ENCODE measurements around the gene CYP46A1. TPM values are rescaled to one million over a fixed set of nuclear protein-coding genes. Genes with fewer than 3 reads are reported as not detected.

CYP46A1 gene
- total RNA-seq, 4 donors from 2014 or later, result 0.94 to 2.4 (median 0.95) TPM

DNA sequence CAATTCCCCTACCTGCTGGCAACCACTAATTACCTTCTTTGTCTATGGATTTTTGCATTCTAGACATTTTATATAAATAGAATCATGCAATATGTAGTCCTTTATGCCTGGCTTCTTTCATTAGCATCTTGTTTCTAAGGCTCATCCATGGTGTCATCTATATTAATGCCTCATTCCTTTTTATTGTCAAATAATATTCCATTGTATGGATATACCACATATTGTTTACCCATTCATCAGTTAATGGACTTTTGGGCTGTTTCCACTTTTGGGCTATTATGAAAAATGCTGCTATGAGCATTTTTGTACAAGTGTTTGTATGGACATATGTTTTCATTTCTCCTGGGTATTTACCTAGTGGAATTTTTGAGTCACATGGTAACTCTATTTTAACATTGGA, 18.0 kb downstream of the CYP46A1 start:
- DNase-seq (ENCODE audit: low spot score) (no peak), ATAC-seq (ENCODE audit: low FRiP score) (no peak)
- TF ChIP-seq, protein P1, sequence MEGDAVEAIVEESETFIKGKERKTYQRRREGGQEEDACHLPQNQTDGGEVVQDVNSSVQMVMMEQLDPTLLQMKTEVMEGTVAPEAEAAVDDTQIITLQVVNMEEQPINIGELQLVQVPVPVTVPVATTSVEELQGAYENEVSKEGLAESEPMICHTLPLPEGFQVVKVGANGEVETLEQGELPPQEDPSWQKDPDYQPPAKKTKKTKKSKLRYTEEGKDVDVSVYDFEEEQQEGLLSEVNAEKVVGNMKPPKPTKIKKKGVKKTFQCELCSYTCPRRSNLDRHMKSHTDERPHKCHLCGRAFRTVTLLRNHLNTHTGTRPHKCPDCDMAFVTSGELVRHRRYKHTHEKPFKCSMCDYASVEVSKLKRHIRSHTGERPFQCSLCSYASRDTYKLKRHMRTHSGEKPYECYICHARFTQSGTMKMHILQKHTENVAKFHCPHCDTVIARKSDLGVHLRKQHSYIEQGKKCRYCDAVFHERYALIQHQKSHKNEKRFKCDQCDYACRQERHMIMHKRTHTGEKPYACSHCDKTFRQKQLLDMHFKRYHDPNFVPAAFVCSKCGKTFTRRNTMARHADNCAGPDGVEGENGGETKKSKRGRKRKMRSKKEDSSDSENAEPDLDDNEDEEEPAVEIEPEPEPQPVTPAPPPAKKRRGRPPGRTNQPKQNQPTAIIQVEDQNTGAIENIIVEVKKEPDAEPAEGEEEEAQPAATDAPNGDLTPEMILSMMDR (IDR thresholded peaks at IDR 0.05), result no peak

DNA sequence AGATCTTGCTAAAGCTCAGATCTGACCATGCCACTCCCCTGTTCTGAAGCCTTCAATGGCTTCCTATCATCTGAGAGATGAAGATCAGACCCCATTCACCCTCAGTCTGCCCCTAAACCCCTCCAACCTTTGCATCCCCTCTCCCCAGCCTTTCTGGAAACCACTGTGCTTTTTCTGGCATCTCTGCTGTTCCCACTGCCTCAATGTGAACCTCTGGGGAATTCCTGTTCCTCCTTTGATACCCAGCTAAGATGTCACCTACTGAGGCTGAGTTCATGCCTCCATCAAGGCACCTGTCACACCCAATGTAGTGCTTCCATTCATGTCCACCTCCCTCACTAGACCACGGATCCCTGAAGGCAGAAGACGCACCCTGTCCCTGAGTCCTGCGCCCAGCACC, 19.3 kb downstream of the CYP46A1 start:
- TF ChIP-seq, protein P1 (IDR thresholded peaks at IDR 0.05), result no peak
- DNase-seq (ENCODE audit: low spot score), result no peak
- no peak for ATAC-seq (ENCODE audit: low FRiP score)

DNA sequence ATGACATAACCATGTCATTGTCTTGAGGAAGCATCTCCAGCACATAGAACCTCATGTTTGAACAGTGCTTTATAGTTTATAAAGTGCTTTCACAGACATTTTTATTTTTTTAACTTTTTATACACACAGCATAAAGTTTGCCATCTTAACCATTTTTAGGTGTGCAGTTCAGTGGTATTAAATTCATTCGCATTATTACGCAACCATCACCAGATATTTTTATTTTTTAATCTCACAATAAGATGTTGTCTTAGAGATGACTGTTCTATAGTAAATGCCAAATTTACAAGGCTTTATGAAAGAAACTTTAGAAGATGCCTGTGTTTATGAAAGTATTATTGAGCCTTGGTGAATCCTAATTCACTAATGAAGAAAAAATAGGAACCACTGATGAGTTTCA, 19.9 kb downstream of the CYP46A1 start:
- ATAC-seq (ENCODE audit: low FRiP score), result no peak
- no peak for DNase-seq (ENCODE audit: low spot score)
- TF ChIP-seq, protein P1 (IDR thresholded peaks at IDR 0.05), result no peak

DNA sequence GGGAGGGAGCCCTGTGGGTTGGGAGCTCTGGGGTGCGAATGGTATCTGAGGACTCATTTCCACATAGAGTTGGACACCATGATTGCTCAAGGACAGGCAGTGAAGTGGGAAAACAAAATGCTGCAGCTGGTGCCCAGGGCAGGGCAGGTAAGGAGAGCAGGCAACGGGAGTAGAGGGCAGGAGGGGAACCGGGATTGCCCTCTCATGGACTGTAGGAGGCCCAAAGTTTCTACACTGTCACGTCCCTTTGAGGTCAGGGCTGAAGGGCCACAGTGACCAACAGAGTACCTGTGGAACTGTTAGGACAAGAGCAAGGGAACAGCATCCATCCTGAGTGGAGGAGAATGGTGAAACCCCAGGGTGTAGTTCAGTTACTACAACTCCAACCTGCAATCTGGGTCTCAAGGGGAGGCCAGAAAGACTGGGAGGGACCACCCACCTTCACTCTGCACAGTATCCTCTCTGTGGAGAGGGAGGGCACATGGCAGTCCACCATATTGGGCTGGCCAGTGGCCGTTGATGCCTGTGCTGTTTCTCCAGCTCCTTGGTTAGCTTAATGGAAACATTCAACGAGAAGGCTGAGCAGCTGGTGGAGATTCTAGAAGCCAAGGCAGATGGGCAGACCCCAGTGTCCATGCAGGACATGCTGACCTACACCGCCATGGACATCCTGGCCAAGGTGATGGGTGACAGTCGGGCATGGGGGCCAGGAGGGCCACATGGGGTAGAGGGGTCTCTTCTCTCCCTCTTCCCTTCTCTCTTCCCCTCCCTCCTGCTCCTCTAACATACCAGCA, 22.2 kb downstream of the CYP46A1 start:
- DNase-seq (ENCODE audit: low spot score), result no peak
- no peak for ATAC-seq (ENCODE audit: low FRiP score)

DNA sequence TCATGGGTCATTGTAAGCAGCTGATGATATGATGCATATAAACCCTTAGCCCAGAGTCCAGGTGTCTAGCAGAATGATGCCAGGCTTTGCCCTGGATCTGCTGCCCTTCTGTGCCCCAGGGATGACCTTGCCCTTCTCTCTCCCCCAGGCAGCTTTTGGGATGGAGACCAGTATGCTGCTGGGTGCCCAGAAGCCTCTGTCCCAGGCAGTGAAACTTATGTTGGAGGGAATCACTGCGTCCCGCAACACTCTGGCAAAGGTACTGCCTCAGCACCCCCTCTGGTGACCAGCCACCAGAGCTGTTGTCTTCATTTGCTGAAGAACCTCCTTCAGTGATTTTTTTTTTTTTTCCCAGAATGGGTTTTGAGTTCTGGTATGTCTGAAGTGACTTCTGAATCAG, 23.3 kb downstream of the CYP46A1 start:
- DNase-seq (ENCODE audit: low spot score) (no peak), ATAC-seq (ENCODE audit: low FRiP score) (no peak)
- TF ChIP-seq, protein P1 (IDR thresholded peaks at IDR 0.05), result no peak

More for the DNA sequence above, 22.2 kb downstream of the CYP46A1 start:
- TF ChIP-seq, protein P1 (IDR thresholded peaks at IDR 0.05), result no peak

DNA sequence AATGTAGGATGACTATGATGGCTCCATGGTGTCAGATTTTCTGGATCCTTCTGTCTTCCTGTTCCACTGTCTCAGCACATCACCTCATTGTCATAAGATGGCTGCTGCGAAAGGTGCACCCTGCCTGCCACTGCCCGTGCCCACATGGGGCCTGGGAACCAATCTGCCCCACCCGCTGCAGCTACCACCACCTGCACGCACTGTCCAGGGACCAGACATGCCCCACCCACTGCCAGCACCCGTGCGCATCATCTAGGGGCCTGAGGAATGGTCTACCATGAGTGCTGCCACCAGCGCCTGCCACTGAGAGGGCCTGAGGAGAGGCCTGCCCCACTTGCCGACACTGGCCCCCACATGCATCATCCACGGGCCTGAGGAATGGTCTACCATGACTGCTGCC, 23.8 kb downstream of the CYP46A1 start:
- ATAC-seq (ENCODE audit: low FRiP score) (no peak), DNase-seq (ENCODE audit: low spot score) (no peak)
- TF ChIP-seq, protein P1 (IDR thresholded peaks at IDR 0.05), result no peak

DNA sequence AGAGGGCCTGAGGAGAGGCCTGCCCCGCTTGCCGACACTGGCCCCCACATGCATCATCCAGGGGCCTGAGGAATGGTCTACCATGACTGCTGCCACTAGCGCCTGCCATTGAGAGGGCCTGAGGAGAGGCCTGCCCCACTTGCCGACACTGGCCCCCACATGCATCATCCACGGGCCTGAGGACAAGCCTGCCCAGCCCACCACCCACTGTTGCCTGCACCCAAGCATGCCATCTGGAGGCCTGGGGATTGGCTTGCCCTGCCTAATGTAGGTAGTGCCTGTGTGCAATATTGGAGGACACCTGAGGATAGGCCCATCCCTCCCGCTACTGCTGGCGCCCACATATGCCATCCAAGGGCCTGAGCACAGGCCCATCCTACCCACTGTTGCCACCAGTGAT, 24.4 kb downstream of the CYP46A1 start:
- DNase-seq (ENCODE audit: low spot score) (no peak), ATAC-seq (ENCODE audit: low FRiP score) (no peak)
- TF ChIP-seq, protein P1 (IDR thresholded peaks at IDR 0.05), result no peak

Measured in omental fat pad (tissue), 4 donors.